Measurements from ENCODE around the gene SPIRE1.
"Not testable (repeated sequence)": the region's sequence is repeated elsewhere in the genome, so short reads cannot be mapped to it uniquely, and the experiment has no call there.

Gene SPIRE1

GRCh38 chr18:12411456-12411855 is 246.5 kb downstream of the SPIRE1 start:
- no peak for DNase-seq (ENCODE audit: low read depth)

GRCh38 chr18:12410747-12411146 is 247.2 kb downstream of the SPIRE1 start:
- not testable (repeated sequence) for DNase-seq (ENCODE audit: low read depth)

GRCh38 chr18:12410081-12410481 is 247.8 kb downstream of the SPIRE1 start:
- DNase-seq (ENCODE audit: low read depth) = no peak

GRCh38 chr18:12409469-12409868 is 248.4 kb downstream of the SPIRE1 start:
- no peak for DNase-seq (ENCODE audit: low read depth)

- no peak for DNase-seq (ENCODE audit: low read depth)
Measured at GRCh38 chr18:12408247-12408869, 249.5 kb downstream of the SPIRE1 start.

GRCh38 chr18:12406371-12407111 is 251.4 kb downstream of the SPIRE1 start:
- DNase-seq (ENCODE audit: low read depth) = no peak

- DNase-seq (ENCODE audit: low read depth) = no peak
Measured at GRCh38 chr18:12405066-12405465, 252.8 kb downstream of the SPIRE1 start.

- no peak for DNase-seq (ENCODE audit: low read depth)
Measured at GRCh38 chr18:12403601-12404506, 254.1 kb downstream of the SPIRE1 start.

GRCh38 chr18:12401881-12402280 is 256.0 kb downstream of the SPIRE1 start:
- DNase-seq (ENCODE audit: low read depth) = no peak

- no peak for DNase-seq (ENCODE audit: low read depth)
Measured at GRCh38 chr18:12399231-12399630, 258.7 kb downstream of the SPIRE1 start.

GRCh38 chr18:12398625-12399024 is 259.3 kb downstream of the SPIRE1 start:
- DNase-seq (ENCODE audit: low read depth) = no peak

- DNase-seq (ENCODE audit: low read depth) = no peak
Measured at GRCh38 chr18:12397793-12398192, 260.1 kb downstream of the SPIRE1 start.

GRCh38 chr18:12397254-12397653 is 260.7 kb downstream of the SPIRE1 start:
- no peak for DNase-seq (ENCODE audit: low read depth)
